ENCODE results near the gene KRTAP5-3.

KRTAP5-3 gene

DNA sequence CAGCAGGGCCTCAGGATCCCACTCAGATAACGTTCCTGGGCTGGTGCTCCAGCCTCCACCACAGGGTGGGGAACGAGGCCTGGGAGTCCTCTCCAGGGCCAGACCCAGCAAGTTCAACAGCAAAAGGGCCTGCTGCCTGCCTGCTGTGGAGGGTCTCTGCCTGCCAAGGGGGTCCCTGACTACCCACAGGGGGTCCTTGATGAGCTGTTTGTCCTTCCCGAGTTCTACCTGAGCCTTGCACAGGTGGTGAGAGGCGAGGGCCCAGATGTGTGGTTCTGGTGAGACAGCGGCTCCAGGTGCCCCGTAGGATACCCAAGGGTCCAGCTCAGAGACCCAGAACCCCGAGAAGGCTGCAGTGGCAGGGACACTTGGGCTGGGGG, 40.6 kb downstream of the KRTAP5-3 start:
- DNase-seq = no peak
- Mint-ChIP-seq H3K27ac (no peak overlapping the region), H3K27me3 (ENCODE audit: low read depth, poor library complexity) (peaks cover 31% of the 10 kb centered on the region), H3K9me3 (no peaks in the 10 kb centered on the region), H3K4me3 (no peak overlapping the region), H3K36me3 (ENCODE audit: low read depth) (no peaks in the 10 kb centered on the region), H3K4me1 (no peaks in the 10 kb centered on the region)
- TF ChIP-seq, protein P1, sequence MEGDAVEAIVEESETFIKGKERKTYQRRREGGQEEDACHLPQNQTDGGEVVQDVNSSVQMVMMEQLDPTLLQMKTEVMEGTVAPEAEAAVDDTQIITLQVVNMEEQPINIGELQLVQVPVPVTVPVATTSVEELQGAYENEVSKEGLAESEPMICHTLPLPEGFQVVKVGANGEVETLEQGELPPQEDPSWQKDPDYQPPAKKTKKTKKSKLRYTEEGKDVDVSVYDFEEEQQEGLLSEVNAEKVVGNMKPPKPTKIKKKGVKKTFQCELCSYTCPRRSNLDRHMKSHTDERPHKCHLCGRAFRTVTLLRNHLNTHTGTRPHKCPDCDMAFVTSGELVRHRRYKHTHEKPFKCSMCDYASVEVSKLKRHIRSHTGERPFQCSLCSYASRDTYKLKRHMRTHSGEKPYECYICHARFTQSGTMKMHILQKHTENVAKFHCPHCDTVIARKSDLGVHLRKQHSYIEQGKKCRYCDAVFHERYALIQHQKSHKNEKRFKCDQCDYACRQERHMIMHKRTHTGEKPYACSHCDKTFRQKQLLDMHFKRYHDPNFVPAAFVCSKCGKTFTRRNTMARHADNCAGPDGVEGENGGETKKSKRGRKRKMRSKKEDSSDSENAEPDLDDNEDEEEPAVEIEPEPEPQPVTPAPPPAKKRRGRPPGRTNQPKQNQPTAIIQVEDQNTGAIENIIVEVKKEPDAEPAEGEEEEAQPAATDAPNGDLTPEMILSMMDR (IDR thresholded peaks at IDR 0.05) = no peak

DNA sequence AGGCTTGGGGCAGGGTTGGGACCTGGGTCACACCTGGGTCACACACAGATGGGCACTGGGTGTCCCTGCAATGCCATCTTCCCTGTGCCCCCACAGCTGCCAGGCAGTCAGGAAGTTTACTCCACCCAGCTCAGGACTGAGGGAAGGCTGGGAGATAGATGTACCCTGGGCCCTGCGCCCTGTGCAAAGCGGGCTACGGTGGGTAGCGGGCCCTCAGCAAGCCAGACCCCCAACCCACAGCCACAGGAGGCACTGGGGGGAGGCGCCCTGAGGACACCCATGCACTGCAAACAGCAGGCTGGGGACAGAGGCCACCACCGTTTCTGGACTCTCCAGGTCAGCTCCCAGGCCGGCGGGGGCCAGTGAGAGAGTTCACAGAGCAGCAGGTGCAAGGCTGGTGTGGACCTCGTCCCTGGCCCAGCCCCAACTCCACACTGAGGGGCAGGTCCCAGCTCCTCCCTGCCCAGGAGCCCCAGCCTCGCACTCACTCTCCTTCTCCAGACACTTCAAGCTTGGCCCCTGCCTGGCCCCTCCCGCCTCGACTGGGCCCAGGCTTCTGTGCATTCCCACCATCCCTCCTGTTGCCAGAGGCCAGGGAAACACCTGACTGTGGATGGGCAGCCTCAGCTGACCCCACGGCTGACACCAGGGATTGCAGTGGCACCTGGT, 41.1 kb downstream of the KRTAP5-3 start:
- peaks cover 31% of the 10 kb centered on the region for H3K27me3 Mint-ChIP-seq (ENCODE audit: low read depth, poor library complexity)
- DNase-seq = no peak
- H3K9me3 Mint-ChIP-seq = no peaks in the 10 kb centered on the region
- TF ChIP-seq, protein P1 (IDR thresholded peaks at IDR 0.05) = no peak
- no peaks in the 10 kb centered on the region for H3K36me3 Mint-ChIP-seq (ENCODE audit: low read depth)
- H3K4me1 Mint-ChIP-seq = no peaks in the 10 kb centered on the region
- no peak overlapping the region for H3K4me3 Mint-ChIP-seq
- H3K27ac Mint-ChIP-seq = no peak overlapping the region

DNA sequence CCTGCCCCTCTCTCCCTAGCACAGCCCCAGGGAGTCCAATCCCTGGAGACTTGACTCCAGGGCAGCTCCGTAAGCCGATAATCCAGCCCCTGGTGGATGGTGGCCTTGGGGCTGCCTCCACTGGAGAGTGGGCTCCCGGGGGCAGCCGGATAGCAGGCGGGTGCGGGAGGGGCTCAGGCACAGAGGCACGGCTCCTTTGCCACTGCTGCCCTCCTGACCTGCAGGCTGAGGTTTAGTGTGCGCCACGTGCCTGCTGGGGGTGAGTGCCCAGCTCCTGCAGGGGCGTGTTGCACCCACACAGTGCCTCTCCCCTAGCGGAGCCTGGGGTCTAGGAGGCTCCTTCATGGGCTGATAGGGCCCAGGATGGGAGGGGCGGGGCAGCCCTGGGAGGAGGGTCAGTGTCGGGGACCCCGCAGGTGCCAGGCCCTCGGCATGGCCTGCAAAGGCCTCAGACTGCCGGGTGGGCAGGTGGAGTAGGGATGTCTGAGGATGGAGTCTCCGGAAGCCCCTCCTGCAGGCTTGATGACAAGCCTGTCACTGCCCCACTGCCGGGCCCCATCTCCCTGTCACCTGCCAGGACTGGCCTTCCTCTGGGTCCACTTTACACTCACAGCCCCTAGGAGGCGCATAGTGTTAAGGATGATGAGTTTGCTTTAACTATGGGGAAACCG, 41.7 kb downstream of the KRTAP5-3 start:
- H3K9me3 Mint-ChIP-seq = no peaks in the 10 kb centered on the region
- H3K36me3 Mint-ChIP-seq (ENCODE audit: low read depth) = no peaks in the 10 kb centered on the region
- TF ChIP-seq, protein P1 (IDR thresholded peaks at IDR 0.05) = no peak
- DNase-seq = no peak
- H3K27me3 Mint-ChIP-seq (ENCODE audit: low read depth, poor library complexity) = peaks cover 35% of the 10 kb centered on the region
- H3K4me3 Mint-ChIP-seq = no peak overlapping the region
- H3K27ac Mint-ChIP-seq = no peak overlapping the region
- H3K4me1 Mint-ChIP-seq = no peaks in the 10 kb centered on the region

DNA sequence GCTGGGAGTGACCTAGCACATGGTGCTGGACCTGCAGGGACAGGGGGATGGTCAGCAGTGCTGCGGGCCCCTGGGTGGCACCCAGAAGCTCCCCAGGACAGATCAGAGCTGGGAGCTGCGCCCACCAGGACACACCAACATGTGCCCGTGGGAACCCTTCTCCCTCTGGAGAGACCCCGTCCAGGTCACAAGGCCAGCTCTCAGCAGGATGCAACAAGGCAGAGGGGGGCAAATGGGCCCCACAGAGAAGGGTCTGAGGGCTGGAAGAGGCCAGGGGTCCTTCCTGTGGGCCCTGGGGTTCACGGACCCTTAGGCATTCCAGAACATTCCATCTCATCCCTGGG, 42.4 kb downstream of the KRTAP5-3 start:
- no peaks in the 10 kb centered on the region for H3K4me1 Mint-ChIP-seq
- DNase-seq = no peak
- TF ChIP-seq, protein P1 (IDR thresholded peaks at IDR 0.05) = no peak
- peaks cover 38% of the 10 kb centered on the region for H3K27me3 Mint-ChIP-seq (ENCODE audit: low read depth, poor library complexity)
- no peak overlapping the region for H3K27ac Mint-ChIP-seq
- H3K4me3 Mint-ChIP-seq = no peak overlapping the region
- no peaks in the 10 kb centered on the region for H3K36me3 Mint-ChIP-seq (ENCODE audit: low read depth)
- no peaks in the 10 kb centered on the region for H3K9me3 Mint-ChIP-seq

DNA sequence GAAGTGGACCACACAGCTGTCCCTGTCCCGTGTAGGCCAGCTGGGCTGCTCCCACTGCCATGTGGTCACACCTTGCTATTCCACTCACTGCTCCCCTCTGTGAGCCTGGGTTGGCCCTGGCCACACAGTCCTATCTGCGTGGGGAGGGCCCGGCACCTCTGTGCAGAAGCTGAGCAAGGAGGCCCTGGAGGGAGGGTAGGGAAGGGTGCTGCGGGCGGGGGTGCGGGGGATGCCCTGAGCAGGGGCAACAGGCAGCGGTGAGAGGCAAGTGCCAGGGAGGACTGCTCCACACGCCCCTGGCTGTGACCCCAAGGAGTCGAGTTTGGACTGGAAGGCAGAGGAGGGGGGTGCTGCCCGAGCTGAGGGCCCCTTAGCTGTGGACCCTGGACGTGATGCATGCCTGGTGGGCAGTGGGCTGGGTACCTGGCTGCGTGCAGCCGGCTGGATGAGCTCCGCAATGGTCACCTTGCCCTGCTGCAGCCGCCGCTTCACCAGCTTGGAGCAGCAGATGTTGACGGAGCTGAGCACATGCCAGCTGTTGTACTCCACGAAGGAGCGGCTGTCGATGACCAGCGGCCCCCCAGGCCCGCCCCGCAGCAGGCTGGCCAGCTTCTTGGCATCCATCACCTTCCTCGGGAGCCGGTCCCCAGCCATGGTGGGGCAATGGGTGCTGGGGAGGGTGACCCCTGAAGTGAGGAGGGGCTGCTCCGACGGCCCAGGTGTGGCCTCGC, 42.9 kb downstream of the KRTAP5-3 start:
- TF ChIP-seq, protein P1 (IDR thresholded peaks at IDR 0.05) = no peak
- Mint-ChIP-seq H3K4me1 (no peaks in the 10 kb centered on the region), H3K36me3 (ENCODE audit: low read depth) (no peaks in the 10 kb centered on the region), H3K27ac (no peak overlapping the region), H3K4me3 (no peak overlapping the region), H3K27me3 (ENCODE audit: low read depth, poor library complexity) (peaks cover 38% of the 10 kb centered on the region), H3K9me3 (no peaks in the 10 kb centered on the region)
- no peak for DNase-seq

Data from nephron progenitor cell (in vitro differentiated cells).